Astrocyte of the cerebellum (primary cell): ENCODE data around the gene BTBD10.

Source experiments
- DNase-seq: peaks from one replicate; pipeline ENCODE4 v3.0.0-alpha.2; 2011; ENCODE audit warnings: low read depth
- H3K4me3 ChIP-seq: 2 replicates; pipeline ENCODE4 v1.5.1; 2011; ENCODE audit warnings: mild to moderate bottlenecking, low read depth, low read length, moderate library complexity
- in situ Hi-C: cut with HindIII; loops from 2 replicates; pipeline ENCODE4 v1.10.0; 2017; ENCODE audit warnings: low sequenced_read_pairs
- TF ChIP-seq, protein P1 (sequence below): IDR thresholded peaks from 2 replicates; pipeline ENCODE4 v1.5.1; 2012; ENCODE audit warnings: low read length, low read depth, moderate library complexity, mild to moderate bottlenecking; ENCODE audit errors: missing control alignments

BTBD10 gene

DNA sequence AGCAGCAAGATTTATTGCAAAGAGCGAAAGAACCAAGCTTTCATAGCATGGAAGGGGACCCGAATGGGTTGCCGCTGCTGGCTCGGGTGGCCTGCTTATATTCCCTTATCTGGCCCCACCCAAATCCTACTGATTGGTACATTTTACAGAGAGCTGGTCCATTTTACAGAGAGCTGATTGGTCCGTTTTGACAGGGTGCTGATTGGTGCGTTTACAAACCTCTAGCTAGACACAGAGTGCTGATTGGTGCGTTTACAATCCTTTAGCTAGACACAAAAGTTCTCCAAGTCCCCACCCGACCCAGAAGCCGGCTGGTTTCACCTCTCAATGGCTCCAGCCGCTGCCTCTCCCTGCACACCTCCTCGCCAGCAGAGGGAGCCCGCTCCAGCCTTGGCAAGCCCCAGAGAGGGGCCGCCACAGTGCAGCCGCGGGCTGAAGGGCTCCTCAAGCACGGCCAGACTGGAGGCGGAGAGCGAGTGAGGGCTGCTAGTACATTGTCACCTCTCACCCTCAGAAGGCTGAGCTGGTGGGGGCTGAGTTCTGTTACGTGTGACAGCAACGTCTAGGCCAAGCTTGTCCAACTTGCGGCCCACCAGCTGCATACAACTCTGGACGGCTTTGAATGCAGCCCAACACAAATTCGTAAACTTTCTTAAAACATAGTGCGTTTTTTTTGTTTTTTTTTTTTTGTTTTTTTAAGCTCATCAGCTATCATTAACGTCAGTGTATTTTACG lies 24.1 kb upstream of the BTBD10 start:
- in situ Hi-C loops, result no loop called here
- no peak for DNase-seq
- TF ChIP-seq, protein P1, sequence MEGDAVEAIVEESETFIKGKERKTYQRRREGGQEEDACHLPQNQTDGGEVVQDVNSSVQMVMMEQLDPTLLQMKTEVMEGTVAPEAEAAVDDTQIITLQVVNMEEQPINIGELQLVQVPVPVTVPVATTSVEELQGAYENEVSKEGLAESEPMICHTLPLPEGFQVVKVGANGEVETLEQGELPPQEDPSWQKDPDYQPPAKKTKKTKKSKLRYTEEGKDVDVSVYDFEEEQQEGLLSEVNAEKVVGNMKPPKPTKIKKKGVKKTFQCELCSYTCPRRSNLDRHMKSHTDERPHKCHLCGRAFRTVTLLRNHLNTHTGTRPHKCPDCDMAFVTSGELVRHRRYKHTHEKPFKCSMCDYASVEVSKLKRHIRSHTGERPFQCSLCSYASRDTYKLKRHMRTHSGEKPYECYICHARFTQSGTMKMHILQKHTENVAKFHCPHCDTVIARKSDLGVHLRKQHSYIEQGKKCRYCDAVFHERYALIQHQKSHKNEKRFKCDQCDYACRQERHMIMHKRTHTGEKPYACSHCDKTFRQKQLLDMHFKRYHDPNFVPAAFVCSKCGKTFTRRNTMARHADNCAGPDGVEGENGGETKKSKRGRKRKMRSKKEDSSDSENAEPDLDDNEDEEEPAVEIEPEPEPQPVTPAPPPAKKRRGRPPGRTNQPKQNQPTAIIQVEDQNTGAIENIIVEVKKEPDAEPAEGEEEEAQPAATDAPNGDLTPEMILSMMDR, result peak; percentile 6
- no peak overlapping the region for H3K4me3 ChIP-seq

DNA sequence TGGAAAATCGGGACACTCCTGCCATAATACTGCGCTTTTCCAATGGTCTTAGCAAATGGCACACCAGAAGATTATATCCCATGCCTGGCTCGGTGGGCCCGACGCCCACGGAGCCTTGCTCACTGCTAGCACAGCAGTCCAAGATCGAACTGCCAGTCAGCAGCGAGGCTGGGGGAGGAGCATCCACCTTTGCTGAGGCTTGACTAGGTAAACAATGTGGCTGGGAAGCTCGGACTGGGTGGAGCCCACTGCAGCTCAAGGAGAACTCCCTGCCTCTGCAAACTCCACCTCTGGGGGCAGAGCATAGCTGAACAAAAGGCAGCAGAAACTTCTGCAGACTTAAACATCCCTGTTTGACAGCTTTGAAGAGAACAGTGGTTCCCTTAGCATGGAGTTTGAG lies 17.2 kb upstream of the BTBD10 start:
- no peak for DNase-seq
- in situ Hi-C loops, result no loop called here
- H3K4me3 ChIP-seq, result no peak overlapping the region
- TF ChIP-seq, protein P1, result no peak

DNA sequence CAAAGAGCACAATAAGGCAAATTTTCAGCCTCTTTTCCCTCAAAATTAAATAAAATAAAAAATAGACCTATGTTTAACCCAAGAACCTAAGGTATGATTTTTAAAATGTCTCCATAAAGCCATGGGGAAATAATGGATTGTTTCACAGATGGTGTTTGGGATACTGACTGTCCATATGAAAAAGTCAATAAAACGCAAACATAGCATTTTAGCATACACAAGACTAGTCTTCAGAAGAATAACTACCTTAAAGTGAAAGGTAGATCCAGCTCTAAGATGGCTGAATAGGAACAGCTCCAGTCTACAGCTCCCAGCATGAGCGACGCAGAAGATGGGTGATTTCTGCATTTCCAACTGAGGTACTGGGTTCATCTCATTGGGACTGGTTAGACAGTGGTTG lies 16.7 kb upstream of the BTBD10 start:
- in situ Hi-C loops, result no loop called here
- DNase-seq, result no peak
- H3K4me3 ChIP-seq, result no peak overlapping the region

DNA sequence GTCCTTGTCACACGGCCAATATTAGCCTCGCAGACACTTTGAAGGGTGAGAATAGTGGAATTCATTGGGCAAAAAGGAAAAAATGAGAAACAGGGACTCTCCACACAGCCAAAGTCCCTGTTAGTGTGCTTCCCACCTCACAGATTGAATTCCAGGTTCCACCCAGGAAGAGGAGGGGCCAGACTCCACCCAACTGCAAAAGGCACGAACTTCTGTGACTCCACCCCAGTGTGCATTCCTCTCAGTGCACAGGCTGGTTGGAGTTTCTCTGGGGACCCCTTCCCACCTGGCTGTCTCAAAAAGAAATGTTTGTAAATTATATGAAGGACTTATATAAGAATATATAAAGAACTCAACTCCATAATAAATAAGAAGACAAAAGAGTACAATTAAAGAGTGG lies 12.1 kb upstream of the BTBD10 start:
- H3K4me3 ChIP-seq, result no peak overlapping the region
- TF ChIP-seq, protein P1, result no peak
- in situ Hi-C loops, result no loop called here
- no peak for DNase-seq

More for the DNA sequence above, 16.7 kb upstream of the BTBD10 start:
- TF ChIP-seq, protein P1, result no peak

DNA sequence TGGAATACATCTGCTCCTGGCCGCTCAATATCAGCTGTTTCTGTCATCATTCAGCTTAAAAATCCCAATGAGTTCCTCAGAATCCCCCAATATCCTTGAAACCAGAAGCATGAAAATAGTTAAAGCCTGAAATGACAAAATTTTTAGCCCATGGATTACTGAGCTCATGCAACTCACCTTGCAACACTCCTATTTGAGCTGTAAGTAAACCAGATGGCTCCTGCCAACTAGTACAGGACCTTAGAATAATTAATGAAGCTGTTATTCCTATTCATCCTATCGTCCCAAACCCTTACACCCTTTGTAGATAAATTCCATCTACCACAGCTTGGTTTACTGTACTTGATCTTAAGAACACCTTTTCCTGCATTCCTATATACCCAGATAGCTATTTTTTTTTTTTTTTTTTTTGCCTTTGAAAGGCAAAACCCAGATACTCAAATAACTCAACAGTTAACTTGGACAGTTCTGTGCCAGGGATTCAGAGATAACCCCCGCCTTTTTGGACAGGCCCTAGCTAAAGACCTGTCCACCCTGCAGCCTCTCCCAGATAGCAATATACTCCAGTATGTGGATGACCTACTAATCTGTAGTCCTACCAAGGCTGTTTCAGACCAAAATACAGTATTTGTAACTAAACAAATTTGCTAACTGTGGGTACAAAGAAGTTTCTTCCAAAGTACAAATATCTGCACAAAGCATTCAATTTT lies 10.1 kb upstream of the BTBD10 start:
- no peak for DNase-seq
- in situ Hi-C loops, result no loop called here
- H3K4me3 ChIP-seq, result no peak overlapping the region
- TF ChIP-seq, protein P1, result no peak

DNA sequence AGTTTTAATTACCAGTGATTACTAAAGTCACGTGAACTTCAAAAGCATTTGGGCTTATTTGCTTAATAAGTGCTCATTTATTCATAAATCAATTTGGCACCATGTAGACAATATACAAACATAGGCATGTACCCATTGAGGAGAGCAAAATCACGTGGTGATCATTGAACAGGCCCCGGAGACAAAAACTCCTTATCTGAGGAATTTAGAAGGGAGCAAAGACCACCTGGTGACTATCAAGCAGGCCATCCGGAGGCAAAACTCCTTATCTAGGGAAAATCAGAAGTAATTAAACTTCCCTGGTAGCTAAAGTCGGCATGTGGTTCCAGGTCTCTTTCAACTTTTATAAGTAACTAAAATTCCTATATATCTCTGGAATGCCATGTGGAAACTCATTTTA lies 5.7 kb upstream of the BTBD10 start:
- in situ Hi-C loops, result no loop called here
- DNase-seq, result no peak
- TF ChIP-seq, protein P1, result no peak
- H3K4me3 ChIP-seq, result no peak overlapping the region
